K562 (cell line): ENCODE data around the gene GRIK2. TPM values are rescaled to one million over a fixed set of nuclear protein-coding genes. Genes with fewer than 3 reads are reported as not detected.

ENCODE experiments used
- ATAC-seq: fragments of 200-7000 bp; cut with Tn5 transposase; 3 replicates; pipeline ENCODE4 v1.9.1; 2020; ENCODE audit warnings: moderate library complexity
- BruUV-seq: library from RNA; stranded (reverse); fragments of 400-500 nt; replicated peaks from 2 replicates; lab custom pipeline; 2021; lab: Mats Ljungman, UMichigan
- CTCF ChIA-PET: fragments of 300-600 bp; formaldehyde crosslinking; extraction: SDS; loops from one replicate; lab custom pipeline; 2021; ENCODE audit warnings: low intra/inter-chr PET ratio; lab: Yijun Ruan, JAX
- POLR2A ChIA-PET: fragments of 300-600, 350-650 bp; sonication (Branson Sonifier 250); formaldehyde crosslinking; extraction: SDS; loops from one replicate; lab custom pipeline; 2021; ENCODE audit warnings: antibody characterized with exemption, inconsistent platforms; lab: Yijun Ruan, JAX
- DNase-seq, 4 experiments: peaks; one replicate each; pipeline versions ENCODE4 v3.0.0 to v3.0.0-alpha.2; 2011 to 2018; ENCODE audit warnings: low spot score in 3 of 4, mixed read lengths in 3 of 4; ENCODE audit errors: extremely low read depth in 1 of 4
- FAIRE-seq: peaks from 2 replicates; lab custom pipeline; 2011; peaks lifted over from hg19 to GRCh38; lab: Jason Lieb, UNC
- H2AFZ ChIP-seq: 2 replicates; pipeline ENCODE4 v1.6.0; 2011; ENCODE audit warnings: low read depth, low read length, control low read depth, inconsistent platforms
- H3K27ac ChIP-seq: fragments of 200-600 bp; 3 replicates; pipeline ENCODE4 v1.8.0; 2011; ENCODE audit warnings: low read depth, mild to moderate bottlenecking, control low read depth, inconsistent platforms, low read length, moderate library complexity, mixed read lengths; ENCODE audit errors: extremely low read depth
- H3K27me3 ChIP-seq, 2 experiments: fragments of 300-600 bp in 1 of 2; 2 replicates in 1 of 2; 3 replicates in 1 of 2; pipeline versions ENCODE4 v1.6.0 to v1.8.0; 2011; ENCODE audit warnings: inconsistent platforms in 2 of 2, low read length in 2 of 2, mild to moderate bottlenecking in 1 of 2, mixed read lengths in 1 of 2, moderate library complexity in 1 of 2; ENCODE audit not compliant: control insufficient read depth in 2 of 2, insufficient read depth in 2 of 2
- H3K36me3 ChIP-seq: fragments of 300-600 bp; 3 replicates; pipeline ENCODE4 v1.8.0; 2011; ENCODE audit warnings: mild to moderate bottlenecking, low read length, inconsistent platforms; ENCODE audit not compliant: control insufficient read depth, insufficient read depth
- H3K4me1 ChIP-seq, 2 experiments: fragments of 200-600 bp in 1 of 2; replicated peaks in 1 of 2; 2 replicates in 1 of 2; 3 replicates in 1 of 2; pipeline versions ENCODE4 v1.5.1 to v1.8.0; 2011; ENCODE audit warnings: inconsistent platforms in 2 of 2, low read length in 2 of 2, mild to moderate bottlenecking in 1 of 2, mixed read lengths in 1 of 2, moderate library complexity in 1 of 2; ENCODE audit not compliant: control insufficient read depth in 2 of 2, insufficient read depth in 2 of 2
- H3K4me2 ChIP-seq: 2 replicates; pipeline ENCODE4 v1.6.1; 2011; ENCODE audit warnings: low read length, control low read depth, inconsistent platforms, mixed read lengths; ENCODE audit not compliant: insufficient read depth
- H3K4me3 ChIP-seq: fragments of 200-600 bp; sonication (generic), shearing (Covaris generic); 2 replicates; pipeline ENCODE4 v1.5.1; 2016; ENCODE audit warnings: control low read depth, inconsistent platforms
- H3K79me2 ChIP-seq: fragments of 200-600 bp; 3 replicates; pipeline ENCODE4 v1.8.0; 2011; ENCODE audit warnings: low read length, inconsistent platforms; ENCODE audit not compliant: control insufficient read depth, insufficient read depth
- H3K9ac ChIP-seq, 2 experiments: 2 replicates each; pipeline versions ENCODE4 v1.6.0 to v1.6.1; 2011; ENCODE audit warnings: low read depth in 2 of 2, low read length in 2 of 2, control low read depth in 1 of 2, inconsistent platforms in 1 of 2, mild to moderate bottlenecking in 1 of 2, mixed read lengths in 1 of 2; ENCODE audit not compliant: insufficient read depth in 1 of 2
- H3K9me1 ChIP-seq: one replicate; pipeline ENCODE4 v1.6.0; 2011; ENCODE audit warnings: inconsistent platforms, mild to moderate bottlenecking, low read length, moderate library complexity; ENCODE audit not compliant: control insufficient read depth, insufficient read depth
- H3K9me3 ChIP-seq: replicated peaks from 2 replicates; pipeline ENCODE4 v1.5.1; 2011; ENCODE audit warnings: low read depth, low read length, inconsistent platforms; ENCODE audit not compliant: control insufficient read depth, insufficient read depth
- H4K20me1 ChIP-seq: replicated peaks from 2 replicates; pipeline ENCODE4 v1.6.1; 2011; ENCODE audit warnings: low read length, inconsistent platforms, mixed read lengths; ENCODE audit not compliant: control insufficient read depth, insufficient read depth
- RBM17 ChIP-seq: fragments of 200-400 bp; formaldehyde crosslinking; IDR thresholded peaks from 2 replicates; pipeline ENCODE4 v1.6.1; 2017; ENCODE audit warnings: low read depth, mild to moderate bottlenecking, low read length, borderline replicate concordance
- ZNF146 ChIP-seq: IDR thresholded peaks from one replicate; pipeline ENCODE4 v1.6.1; 2018; ENCODE audit warnings: missing compliant biosample characterization; ENCODE audit not compliant: unreplicated experiment
- ZNF436 ChIP-seq: fragments of 250-450, 450-650 bp; sonication (Bioruptor Pico); formaldehyde crosslinking; IDR thresholded peaks from 2 replicates; pipeline ENCODE4 v1.7.0; 2020; ENCODE audit warnings: mild to moderate bottlenecking
- WGBS: fragments of 100-300 bp; shearing (Covaris generic); methylation state at CpG from one replicate; pipeline ENCODE4 v1.1.6; 2016; ENCODE audit warnings: low coverage, mixed read lengths; ENCODE audit not compliant: insufficient coverage; ENCODE audit errors: missing lambda C conversion rate; 5-methylcytosine and 5-hydroxymethylcytosine counted together
- in situ Hi-C: fragments of 300-500 bp; cut with MboI; formaldehyde crosslinking; loops from 4 replicates; pipeline ENCODE4 v1.15.0; 2018; ENCODE audit warnings: inconsistent platforms, mixed read lengths
- intact Hi-C: fragments of 100-400 bp; cut with micrococcal nuclease; formaldehyde crosslinking; loops from 2 replicates; pipeline ENCODE4 v1.14.2; 2022
- polyA plus RNA-seq, 8 experiments: library from polyadenylated mRNA; depleted of rRNA in 4 of 8; stranded (reverse) in 5 of 8; unstranded in 3 of 8; fragments of >200 nt; fragmentation: Nextera tagmentation in 2 of 8; fragmentation: Illumina TruSeq in 1 of 8; extraction: Ambion mirVana in 2 of 8; extraction: Trizol in 1 of 8; gene quantifications; 2 replicates each; pipeline versions ENCODE4 v1.2.1 to v1.2.3, GENCODE V29; 2011 to 2014; ENCODE audit warnings: inconsistent platforms in 1 of 8, missing spikeins in 1 of 8
- total RNA-seq, 7 experiments: library from RNA; depleted of rRNA in 6 of 7; stranded (reverse); fragments of >200 nt in 6 of 7; fragmentation: Illumina TruSeq in 2 of 7; extraction: Trizol in 2 of 7; gene quantifications; 2 replicates each; pipeline versions ENCODE4 v1.2.1 to v1.2.3, GENCODE V29; 2011 to 2021; ENCODE audit warnings: low replicate concordance in 1 of 7
- TF ChIP-seq, protein P1 (sequence below): sonication (generic); formaldehyde crosslinking; IDR thresholded peaks from 2 replicates; pipeline ENCODE4 v1.8.0; 2023; ENCODE audit warnings: mild to moderate bottlenecking, missing genetic modification reagents
- TF ChIP-seq, protein P2 (sequence below): fragments of 450-650 bp; IDR thresholded peaks from 2 replicates; pipeline ENCODE4 v1.6.1; 2014; ENCODE audit warnings: low read depth, mild to moderate bottlenecking, moderate library complexity, borderline replicate concordance

The GRIK2 gene
- total and polyA plus RNA-seq, 9 of the 15 experiments (the other 6 are each of a cell fraction or from before 2014, with no cell fraction given): not detected

DNA sequence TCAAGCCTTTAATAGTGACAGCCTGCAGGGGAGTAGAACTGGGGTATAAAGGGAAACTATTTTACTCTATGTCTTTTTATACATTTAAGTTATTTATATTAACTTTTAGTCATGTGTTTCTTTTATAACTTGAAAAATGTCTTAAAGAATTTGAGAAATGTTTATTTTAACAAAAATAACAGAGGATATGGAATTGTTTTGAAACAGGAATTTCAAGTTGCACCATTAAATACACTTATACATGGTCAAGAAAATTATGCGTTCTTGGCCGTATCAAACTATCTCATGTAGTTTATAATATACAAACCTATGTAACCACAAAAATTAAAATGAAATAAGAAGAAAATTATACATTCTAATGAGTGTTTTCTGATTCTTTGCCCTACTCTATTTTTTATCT lies 282.7 kb downstream of the GRIK2 start:
- Histone ChIP-seq H3K4me1 (no peaks in the 10 kb centered on the region), H3K4me2 (no peak overlapping the region), H3K27ac (no peak overlapping the region), H3K9me3 (no peaks in the 10 kb centered on the region; the same call in 1 of the 2 replicates), H4K20me1 (no peaks in the 10 kb centered on the region), H3K27me3 (no peaks in the 10 kb centered on the region), H3K9ac (no peak overlapping the region), H2AFZ (no peak overlapping the region), H3K79me2 (no peaks in the 10 kb centered on the region), H3K9me1 (no peaks in the 10 kb centered on the region), H3K36me3 (no peaks in the 10 kb centered on the region), H3K4me3 (no peak overlapping the region)
- in situ Hi-C loops: no loop called here
- intact Hi-C loops: no loop called here
- DNase-seq (no peak), ATAC-seq (no peak), FAIRE-seq (no peak)
- CTCF ChIA-PET: no interaction called here
- WGBS: 8% methylated on average over 2 of the region's 2 CpGs
- POLR2A ChIA-PET: no interaction called here
- BruUV-seq: no TSS peak
- TF ChIP-seq, protein P1, sequence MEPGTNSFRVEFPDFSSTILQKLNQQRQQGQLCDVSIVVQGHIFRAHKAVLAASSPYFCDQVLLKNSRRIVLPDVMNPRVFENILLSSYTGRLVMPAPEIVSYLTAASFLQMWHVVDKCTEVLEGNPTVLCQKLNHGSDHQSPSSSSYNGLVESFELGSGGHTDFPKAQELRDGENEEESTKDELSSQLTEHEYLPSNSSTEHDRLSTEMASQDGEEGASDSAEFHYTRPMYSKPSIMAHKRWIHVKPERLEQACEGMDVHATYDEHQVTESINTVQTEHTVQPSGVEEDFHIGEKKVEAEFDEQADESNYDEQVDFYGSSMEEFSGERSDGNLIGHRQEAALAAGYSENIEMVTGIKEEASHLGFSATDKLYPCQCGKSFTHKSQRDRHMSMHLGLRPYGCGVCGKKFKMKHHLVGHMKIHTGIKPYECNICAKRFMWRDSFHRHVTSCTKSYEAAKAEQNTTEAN (CRISPR knock-in tag): no peak
- TF ChIP-seq, protein P2, sequence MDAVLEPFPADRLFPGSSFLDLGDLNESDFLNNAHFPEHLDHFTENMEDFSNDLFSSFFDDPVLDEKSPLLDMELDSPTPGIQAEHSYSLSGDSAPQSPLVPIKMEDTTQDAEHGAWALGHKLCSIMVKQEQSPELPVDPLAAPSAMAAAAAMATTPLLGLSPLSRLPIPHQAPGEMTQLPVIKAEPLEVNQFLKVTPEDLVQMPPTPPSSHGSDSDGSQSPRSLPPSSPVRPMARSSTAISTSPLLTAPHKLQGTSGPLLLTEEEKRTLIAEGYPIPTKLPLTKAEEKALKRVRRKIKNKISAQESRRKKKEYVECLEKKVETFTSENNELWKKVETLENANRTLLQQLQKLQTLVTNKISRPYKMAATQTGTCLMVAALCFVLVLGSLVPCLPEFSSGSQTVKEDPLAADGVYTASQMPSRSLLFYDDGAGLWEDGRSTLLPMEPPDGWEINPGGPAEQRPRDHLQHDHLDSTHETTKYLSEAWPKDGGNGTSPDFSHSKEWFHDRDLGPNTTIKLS: no peak
- TF ChIP-seq RBM17 (no peak), ZNF436 (no peak), ZNF146 (CRISPR knock-in tag) (no peak)
